Activated T-cell treated with anti-CD3 and anti-CD28 coated beads, Interleukin-2, amount 50 U/mL, for 1 hour (primary cell): ENCODE results near the gene C1orf174.
"Not testable (repeated sequence)": the region's sequence is repeated elsewhere in the genome, so short reads cannot be mapped to it uniquely, and the experiment has no call there.

ENCODE experiments used
- DNase-seq: peaks from one replicate; pipeline ENCODE4 v3.0.0-alpha.2; 2020

Gene C1orf174

DNA sequence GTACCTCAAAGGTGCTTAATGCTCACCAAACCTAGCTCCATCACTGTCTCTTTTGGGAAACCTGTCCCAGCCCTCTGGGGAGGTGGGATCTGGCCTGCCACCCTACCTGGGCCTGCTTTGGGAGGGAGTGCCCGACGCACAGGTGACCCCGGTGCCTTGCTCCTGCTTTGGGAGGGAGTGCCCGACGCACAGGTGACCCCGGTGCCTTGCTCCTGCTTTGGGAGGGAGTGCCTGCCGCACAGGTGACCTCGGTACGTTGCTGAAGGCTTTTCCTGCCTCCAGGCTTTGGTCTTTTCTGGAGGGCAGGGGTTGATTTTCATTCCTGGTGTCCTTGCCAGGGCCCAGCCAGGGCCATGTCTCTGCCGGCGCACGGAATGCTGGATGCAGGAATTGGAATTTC, 25.2 kb upstream of the C1orf174 start:
- no peak for DNase-seq

DNA sequence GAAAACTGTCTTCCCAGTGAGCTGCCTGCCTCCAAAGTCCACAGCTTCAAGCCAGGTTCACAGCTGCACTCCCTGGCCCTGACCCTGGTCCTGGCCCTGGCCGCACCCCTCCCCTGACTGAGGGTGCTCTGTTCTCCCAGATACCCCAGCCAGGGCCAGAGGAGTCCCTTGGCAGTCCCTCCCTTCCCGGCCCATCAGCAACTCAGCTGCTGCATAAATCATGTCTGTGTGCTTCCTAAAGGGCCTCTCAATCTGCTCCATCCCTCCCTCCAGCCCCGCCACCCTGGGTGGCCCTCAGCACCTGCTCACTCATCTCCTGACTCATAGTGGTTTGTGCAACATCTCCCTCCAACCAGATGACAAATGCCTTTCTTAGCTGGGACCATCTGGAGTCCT, 24.8 kb upstream of the C1orf174 start:
- no peak for DNase-seq

DNA sequence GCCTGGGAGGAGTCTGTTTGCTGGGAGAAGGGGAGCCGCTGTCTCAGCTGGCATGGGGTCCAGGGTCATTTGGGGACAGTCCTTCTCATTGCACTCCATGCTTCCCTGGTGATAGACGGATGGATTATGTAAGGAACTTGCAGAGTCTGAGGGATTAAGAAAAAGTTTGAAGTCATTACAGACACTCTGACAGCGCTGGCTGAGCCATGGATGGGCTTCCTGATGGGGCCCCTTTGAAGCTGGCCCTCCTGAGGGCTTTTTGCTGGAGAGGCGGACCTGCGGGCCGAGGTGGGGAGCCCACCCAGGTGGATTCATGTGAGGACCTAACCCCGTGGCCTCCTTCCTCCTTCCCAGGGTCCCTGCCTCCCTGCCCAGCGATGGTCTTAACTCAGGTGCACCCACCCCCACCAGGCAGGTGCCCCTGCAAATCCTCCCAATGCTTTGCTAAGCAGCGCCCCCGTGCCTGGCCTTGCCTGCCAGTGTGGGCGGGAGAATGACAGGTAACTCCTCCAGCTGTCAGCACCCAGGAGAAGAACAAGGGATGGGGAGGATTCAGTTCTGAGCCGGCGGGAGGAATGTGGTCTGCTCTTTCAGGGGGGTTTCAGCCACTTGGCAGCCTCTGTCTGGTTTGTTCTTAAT, 24.2 kb upstream of the C1orf174 start:
- DNase-seq, result no peak

DNA sequence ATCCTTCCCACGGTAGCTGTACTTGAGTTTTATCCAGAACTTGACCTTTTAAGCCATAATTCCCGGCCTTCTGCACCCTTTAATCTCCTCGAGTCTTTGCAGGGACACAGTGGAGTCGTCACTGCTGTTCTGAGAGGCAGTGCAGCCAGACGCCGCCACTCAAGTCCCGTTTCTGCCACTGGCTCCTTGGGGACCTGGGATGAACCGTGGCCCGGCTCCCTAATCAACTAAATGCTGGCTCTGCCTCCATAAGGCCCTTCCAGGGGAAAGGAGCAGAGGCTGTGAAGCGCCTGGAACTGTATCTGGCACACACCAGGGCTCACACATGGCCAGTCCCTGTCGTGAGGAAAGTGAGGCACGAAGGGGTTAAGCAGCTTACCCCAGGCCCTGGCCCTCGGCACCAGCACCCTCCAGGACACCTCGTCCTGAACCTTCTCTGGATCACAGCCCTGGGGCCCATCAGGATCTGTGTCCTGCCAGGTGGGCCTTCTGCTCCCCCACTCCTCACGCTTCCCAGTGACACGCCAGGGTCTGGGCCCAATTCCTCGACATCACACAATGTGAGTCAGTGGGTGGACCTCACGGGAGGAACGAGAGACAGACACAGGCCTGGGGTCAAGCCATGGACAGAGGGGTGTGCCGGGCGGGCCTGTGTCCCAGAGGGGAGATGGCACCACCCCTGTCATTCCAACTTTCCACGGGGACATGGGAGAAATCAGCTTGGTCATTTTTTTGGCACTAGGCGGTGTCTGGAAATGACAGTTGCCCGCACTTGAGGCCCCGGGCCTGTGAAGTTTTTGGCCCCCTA, 23.5 kb upstream of the C1orf174 start:
- no peak for DNase-seq

DNA sequence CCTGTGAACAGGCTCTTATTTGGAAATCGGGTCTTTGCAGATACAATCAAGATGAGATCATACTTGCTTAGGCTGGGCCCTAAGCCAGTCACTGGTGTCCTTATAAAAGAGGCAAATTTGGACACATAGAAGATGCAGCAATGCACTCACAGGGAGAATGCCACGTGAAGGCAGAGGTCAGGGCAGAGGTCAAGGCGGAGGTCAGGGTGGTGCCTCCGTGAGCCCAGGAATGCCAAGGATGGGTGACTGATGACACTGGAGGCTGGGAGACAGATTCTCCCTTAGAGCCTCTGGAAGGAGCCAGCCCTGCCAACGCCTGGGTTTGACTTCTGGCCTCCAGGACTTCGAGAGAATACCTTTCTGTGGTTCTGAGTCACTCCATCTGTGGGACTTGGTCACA, 22.8 kb upstream of the C1orf174 start:
- no peak for DNase-seq

DNA sequence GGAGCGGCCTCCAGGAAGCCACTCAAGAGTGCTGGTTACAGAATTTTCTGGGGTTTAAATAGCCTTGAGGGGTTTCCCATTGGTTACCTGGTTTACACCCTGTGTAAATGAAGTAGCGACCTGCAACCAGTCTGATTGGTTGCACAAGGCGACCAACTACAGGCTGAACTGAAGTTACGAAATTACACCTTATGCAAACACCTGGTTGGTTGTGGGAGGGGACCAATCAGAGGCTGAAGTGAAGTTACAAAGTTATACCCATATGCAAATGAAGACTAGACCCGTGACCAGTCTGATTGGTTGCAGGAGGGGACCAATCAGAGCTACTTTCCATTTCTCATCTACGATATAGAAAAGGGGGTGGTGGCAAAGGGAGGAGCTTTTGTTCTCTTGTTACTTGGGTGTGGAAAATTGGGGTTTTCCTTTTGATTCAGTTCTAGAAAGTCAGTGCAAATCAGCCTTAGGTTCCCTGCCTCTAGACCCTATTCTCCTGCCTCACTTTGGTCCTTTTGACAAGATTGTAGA, 22.2 kb upstream of the C1orf174 start:
- DNase-seq, result no peak

DNA sequence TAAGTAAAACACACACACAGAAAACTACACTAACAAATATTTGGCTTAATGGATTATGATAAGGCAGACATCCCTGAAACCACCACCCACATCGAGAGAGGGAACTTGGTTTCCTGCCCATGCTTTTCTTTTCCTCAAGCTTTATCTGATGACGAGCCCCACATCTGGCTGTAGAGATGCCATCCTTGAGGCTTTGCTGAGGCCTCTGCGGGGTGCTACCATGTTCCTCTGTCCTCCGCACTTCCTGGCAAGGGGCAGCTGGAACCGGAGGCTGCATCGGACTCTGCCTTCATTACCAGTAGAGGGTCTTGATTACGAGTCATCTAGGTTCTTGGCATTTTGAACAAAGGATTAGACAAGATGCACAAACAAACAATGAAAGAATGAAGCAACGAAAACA, 21.7 kb upstream of the C1orf174 start:
- no peak for DNase-seq

DNA sequence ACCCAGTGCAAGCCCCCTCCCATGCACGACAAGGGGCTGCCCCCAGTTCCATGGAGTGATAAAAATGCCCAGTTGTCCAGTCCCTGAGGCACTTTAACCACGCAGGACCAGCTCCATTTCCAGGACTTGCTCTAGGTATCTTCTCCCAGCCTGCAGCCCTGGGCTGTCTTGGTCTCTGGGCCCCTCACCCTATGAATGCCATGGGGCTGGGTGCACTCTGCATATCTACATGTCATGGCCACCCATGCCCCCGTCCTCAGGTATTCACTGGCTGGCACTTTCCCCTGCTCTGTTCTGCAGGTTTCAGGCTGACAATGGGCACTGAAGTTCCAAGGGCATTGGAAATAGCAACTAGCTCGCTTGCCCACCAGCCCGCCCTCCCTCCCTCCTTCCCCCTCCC, 19.6 kb upstream of the C1orf174 start:
- DNase-seq, result no peak

DNA sequence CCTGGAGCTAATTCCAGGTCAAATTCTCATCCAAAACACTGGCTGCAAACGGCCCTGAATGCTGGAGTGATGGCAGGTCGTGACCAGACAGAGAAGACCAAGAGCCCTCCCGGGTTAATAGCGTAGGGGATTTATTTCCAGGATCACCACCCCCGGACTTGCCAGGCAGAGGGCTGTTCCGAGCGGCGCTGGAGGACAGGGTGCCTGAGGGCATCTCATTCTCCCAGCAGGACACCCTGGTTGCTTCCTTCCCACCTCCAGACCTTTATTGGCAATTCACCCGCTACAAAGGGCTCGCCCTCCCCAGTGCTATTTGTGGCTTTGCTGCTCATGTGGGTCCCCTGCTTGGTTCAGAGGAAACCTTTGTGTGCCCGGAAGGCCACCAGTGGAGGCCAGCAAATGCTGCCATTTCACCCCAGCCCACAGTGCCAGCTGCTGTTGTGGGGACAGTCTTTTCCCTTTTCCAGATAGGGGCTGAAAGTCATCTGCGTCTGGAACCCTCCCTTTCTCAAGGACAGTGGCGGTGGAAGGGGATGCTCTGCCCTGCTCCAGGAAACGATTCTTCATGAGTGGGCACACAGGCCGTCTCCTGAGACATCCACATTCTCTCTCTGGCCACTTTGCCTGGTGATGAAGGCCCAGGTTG, 19.0 kb upstream of the C1orf174 start:
- no peak for DNase-seq

DNA sequence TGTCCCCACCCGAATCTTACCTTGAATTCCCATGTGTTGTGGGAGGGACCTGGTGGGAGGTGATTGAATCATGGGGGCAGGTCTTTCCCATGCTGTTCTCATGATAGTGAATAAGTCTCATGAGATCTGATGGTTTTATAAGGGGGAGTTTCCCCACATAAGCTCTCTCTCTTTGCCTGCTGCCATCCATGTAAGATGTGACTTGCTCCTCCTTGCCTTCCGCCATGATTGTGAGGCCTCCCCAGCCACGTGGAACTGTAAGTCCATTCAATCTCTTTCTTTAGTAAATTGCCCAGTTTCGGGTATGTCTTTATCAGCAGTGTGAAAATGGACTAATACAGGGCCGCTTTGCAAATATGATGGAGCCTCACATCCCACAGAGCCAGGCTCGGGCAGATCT, 18.3 kb upstream of the C1orf174 start:
- not testable (repeated sequence) for DNase-seq

DNA sequence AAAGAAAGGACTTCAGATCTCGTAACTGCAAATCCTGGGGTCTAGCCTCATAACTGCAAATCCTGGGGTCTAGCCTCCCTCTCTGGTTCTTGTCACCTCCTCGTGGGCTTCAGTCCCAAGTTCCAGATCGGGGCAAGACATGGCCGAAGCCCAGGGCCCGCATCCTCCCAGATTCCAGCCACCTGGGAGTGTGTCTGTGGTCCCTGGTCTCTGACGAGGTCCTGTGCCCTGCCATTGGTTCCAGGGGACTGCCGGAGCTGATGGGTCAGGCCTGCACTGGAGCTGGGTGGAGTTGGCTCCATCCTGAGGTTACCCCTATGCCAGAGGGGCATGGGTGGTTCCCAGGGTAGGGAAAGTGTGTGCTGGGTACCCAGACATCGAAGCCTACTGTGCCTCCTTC, 17.7 kb upstream of the C1orf174 start:
- no peak for DNase-seq

DNA sequence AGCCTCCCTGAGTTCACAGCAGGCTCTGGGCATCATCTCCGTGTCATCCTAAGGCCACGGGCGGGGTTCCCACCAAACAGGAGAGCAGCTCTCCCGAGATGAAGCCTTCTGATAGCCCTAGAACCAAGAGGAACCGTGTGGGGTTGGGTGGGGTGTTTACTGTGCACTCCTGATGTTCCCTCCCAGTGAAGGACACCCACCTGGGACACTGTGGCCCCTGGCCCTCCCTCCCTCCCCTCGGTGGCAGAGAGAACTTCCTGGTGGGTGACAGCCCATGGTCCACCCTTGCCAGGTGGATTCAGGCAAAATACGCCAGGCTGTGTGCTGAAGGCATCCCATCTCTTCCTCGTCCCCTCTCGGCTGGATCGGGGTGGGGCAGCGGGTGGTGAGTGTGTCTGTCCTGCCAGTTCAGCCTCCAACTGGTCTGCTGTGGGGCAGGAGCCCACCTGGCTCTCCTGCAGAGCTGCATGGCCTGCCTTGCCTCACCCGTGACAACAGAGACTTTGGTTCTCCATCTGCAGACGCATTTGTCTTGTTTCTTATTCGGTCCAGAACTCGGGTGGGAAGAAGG, 15.6 kb upstream of the C1orf174 start:
- DNase-seq, result no peak

DNA sequence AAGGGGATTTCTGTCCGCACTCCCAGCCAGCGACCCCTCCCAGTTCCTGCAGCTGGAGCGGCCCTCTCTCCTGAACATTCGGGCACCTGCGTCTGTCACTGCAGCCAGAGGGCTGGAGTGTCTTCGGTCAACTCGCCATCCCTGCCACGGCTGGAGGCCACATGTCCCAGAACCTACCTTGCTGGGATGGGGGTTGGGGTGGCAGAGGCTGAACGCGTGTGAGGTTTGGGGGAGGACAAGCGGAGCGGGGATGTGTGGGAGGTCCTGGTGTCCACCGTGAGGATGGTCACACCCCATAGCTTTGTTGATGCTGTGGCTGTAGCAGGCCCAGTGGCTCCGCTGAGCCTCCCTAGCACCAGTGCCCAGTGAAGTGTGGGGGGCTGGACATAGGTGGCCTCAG, 14.8 kb upstream of the C1orf174 start:
- DNase-seq, result no peak

DNA sequence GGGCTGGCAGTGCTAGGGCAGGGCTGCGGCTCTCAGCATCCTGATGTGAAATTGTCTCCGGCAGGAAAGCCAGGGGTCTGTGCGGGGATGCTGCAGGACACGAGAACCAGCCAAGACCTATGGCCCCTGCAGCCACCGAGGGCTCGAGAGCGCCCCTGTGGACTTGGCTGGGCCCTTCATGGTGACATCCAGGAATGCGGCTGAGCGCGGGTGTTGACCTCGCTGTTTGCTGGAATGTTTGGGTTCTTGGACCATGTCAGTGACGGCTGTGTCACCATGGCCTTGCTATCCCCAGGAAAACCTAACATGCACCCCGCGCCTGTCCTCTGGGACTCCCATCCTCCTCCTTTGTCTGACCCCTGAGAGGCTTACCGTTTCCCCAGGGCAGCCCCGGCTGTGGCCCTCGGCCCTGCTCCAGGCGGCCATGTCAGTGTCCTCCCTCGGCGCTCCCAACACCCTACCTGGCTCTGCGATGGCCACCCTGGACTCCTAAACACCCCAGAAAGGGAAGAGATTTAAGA, 14.3 kb upstream of the C1orf174 start:
- no peak for DNase-seq

DNA sequence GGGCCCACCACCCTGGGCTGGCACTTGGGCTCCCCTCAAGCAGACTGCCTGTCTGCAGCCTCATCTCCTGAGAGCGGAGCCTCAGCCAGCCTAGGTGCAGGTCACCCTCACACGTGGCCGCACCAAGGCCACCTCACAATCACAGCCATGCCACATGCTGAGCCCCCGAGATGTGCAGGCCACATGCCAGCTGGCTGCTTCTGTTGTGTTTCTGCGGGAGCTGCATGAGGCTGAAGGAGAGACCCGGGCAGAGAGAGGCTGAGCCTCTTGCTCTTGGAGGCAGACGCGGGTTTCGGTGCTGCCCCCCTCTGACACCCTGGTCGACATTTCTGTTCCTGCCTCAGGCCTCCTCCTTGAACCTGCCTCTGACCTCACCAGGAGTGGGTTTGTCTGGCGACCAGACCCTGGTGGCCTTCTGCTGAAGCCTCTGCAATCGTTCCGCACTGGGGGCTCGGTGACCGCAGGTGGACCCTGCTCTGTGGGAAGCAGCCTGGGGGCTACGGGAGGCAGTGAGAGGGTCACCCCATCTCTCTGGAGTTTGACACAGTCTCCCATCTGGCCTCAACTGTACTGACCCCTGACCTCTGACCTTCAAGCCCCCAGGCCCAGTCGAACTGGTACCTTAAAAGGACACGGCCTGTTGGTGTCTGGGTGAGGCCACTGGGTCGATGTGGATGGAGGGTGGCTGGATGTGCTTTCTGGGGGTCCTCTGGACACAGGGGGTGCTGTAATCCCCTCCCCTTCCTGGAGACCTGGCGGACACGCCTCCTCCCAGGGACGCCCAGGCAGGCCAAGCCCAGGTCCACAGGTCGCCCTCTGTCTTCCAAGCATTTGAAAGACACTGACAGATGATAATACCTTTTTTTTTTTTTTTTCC, 13.0 kb upstream of the C1orf174 start:
- DNase-seq, result no peak

DNA sequence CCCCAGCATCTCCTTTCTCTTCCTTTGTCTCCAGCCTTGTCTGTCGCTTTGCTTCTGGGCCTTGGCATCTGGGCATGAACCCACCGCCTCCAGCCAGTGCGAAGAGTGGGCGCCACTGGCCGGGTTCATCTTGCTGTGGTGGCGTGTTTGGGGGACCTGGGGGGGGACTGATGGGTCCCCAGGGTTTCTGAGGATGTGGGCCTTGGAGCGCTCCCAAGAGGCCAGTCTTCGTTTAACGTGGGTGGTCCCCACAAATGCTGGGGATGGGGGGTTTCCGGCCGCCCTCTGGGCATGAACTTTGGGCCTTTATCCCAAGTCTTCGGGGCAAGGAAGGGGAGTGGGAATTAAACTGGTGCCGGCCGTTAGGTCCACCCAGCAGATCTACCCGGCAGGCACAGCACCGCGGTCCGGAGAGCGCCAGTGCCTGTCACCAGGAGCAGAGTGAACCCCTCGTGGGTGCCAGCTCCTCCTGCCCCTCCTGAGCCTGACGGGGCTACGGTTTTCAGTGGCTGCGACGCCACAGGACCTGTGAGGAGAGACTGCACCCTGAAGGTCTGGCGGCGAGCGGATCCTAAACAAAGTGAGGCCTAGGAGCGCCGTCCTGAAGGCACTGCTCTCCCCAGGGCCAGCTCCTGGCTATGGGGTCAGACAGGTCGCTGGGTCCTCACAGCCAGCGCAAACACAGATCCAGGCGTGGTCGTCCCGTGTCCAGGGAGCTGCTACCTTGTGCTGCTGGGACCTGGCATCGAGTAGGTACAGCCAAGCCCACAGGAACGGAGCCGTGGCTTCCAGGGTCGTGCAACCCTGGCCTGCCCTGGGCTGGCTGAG, 12.1 kb upstream of the C1orf174 start:
- DNase-seq, result no peak

DNA sequence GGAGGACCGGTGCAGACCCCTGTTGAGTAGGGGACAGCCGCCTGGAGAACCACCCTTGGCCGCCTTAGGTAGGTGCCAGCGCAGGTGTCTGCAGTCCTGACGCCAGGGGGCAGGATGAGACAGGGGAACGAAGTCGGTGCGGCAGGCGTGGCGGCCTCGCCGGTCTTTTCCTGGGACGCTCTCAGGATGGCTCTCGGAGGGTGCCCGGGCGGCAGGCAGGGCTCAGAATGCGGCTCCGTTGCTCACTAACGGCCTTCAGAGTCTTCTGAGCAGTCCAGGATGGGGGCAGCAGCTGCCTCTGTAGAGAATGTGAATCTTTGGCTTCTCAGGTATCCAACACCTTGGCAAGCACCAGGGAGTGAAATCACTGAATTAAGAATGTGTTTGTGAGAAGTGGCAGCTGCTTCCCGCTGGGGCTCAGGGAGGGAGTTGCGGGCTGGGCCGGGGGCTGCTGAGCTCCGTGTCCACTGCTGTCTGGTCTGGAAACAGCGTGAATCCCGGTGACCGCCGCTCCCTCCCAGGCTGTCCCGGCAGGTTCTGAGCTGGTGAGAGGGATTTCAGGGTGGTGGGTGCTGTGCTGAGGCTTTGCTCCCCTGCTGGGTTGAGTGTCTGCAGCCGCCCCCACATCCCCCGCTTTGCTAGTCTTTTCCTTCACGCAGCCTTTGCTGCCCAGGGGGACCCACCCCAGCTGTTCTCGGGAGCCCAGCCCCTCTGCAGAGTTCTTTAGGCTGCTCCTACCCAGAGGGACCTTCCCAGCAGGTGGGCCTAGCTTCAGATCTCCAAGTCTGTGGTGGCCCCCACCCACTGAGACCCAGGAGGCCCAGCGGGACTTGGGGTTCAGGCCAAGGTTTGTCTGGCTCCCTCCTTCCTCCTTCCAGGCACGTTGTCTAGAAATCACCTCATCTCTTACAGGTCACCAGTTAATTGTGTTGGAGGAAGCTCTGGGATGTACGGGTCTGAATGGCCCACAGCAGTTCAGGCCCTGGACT, 11.1 kb upstream of the C1orf174 start:
- peak; percentile 80 for DNase-seq

DNA sequence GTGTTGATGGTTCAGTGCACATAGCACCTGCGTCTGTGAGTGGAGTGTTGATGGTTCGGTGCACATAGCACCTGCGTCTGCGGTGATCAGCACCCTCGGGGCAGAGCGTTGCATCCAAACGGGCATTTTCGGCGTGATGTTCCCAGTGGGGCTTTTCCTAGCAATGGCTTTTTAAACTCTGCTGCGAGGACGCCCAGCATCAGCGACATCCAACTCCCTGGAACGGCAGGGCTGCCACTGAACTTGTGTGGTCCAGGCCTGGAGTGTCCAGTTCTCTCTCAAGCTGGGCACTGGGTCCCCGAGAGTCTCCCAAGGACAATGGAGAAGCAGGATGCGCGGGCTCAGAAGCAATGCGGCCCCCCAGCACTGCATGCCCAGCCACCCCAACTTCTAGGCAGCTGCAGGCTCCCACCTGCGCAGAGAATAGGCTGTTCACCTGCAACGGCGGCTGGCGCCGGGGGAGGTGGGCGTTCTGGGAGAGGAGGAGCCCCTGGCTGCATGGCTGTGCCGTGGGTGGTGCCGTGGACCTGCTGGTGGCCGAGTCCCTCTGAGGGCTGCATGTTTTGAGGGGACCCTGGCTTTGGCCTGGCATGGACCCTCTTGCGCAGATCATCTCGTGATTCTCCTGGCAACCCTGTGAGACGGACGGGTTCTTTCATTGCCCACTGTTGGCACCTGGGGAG, 10.1 kb upstream of the C1orf174 start:
- DNase-seq, result no peak

DNA sequence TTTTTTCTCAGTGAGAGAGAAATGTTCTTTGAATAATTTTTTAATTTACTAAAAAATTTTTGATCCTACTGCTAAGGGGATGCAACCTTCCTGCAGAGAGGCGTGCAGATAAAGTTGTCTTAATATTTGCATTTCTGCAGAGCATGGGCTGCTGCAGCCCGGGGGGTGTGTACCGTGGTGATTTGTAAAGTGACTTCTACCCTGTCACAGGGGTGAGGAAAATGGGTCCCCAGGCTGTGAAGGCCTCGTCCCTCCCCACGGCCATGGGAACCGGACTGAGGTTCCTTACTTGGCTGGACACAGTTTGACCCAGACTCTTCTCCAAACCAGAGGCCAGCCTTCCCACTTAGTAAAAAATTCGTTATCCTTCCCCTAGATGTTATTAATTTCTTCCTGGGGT, 9.5 kb upstream of the C1orf174 start:
- DNase-seq, result no peak
